IMR-90 (cell line): Measurements from ENCODE around the gene CNNM1. TPM values are rescaled to one million over a fixed set of nuclear protein-coding genes. Genes with fewer than 3 reads are reported as not detected.
A peak's percentile ranks its signal among the peaks of the same experiment; 100 is the strongest.

ENCODE experiments used
- ATAC-seq: fragments of 200-7000 bp; cut with Tn5 transposase; 2 replicates; pipeline ENCODE4 v1.9.1; 2020; ENCODE audit warnings: low read depth, mild to moderate bottlenecking, moderate library complexity
- BruUV-seq: library from RNA; stranded (reverse); fragments of 400-500 nt; replicated peaks from 2 replicates; lab custom pipeline; 2021; lab: Mats Ljungman, UMichigan
- CTCF ChIA-PET: fragments of 300-600 bp; formaldehyde crosslinking; extraction: SDS; loops from one replicate; lab custom pipeline; 2021; ENCODE audit warnings: antibody characterized with exemption; lab: Yijun Ruan, JAX
- POLR2A ChIA-PET: fragments of 300-600 bp; sonication (Branson Sonifier 250); formaldehyde crosslinking; loops from one replicate; lab custom pipeline; 2022; ENCODE audit warnings: antibody characterized with exemption; ENCODE audit not compliant: unreplicated experiment; lab: Charles Lee
- DNase-seq: peaks from one replicate; pipeline ENCODE4 v3.0.0; 2013
- H2AFZ ChIP-seq: replicated peaks from 2 replicates; pipeline ENCODE3; 2013; ENCODE audit warnings: low read length, mild to moderate bottlenecking; ENCODE audit not compliant: poor library complexity
- H2AK5ac ChIP-seq: 2 replicates; pipeline ENCODE4 v1.6.1; 2013; ENCODE audit warnings: low read depth, low read length, inconsistent platforms
- H2AK9ac ChIP-seq: replicated peaks from 2 replicates; pipeline ENCODE3; 2013; ENCODE audit warnings: mild to moderate bottlenecking, low read depth, low read length, moderate library complexity; ENCODE audit not compliant: poor library complexity
- H2BK120ac ChIP-seq: 2 replicates; pipeline ENCODE4 v1.6.1; 2013; ENCODE audit warnings: low read depth, low read length, inconsistent platforms
- H2BK15ac ChIP-seq: 3 replicates; pipeline ENCODE4 v1.6.1; 2013; ENCODE audit warnings: low read depth, low read length, inconsistent platforms
- H2BK20ac ChIP-seq: 2 replicates; pipeline ENCODE4 v1.6.1; 2013; ENCODE audit warnings: low read depth, mild to moderate bottlenecking, inconsistent platforms, low read length, moderate library complexity
- H2BK5ac ChIP-seq: 2 replicates; pipeline ENCODE4 v1.6.1; 2013; ENCODE audit warnings: mild to moderate bottlenecking, low read depth, low read length, inconsistent platforms; ENCODE audit not compliant: poor library complexity, severe bottlenecking
- H3K14ac ChIP-seq: replicated peaks from 2 replicates; pipeline ENCODE4 v1.6.1; 2013; ENCODE audit warnings: low read depth, low read length, inconsistent platforms
- H3K18ac ChIP-seq: 2 replicates; pipeline ENCODE4 v1.6.1; 2013; ENCODE audit warnings: low read depth, low read length, control low read depth
- H3K23ac ChIP-seq: 2 replicates; pipeline ENCODE4 v1.6.1; 2013; ENCODE audit warnings: low read depth, low read length, inconsistent platforms
- H3K27ac ChIP-seq: 2 replicates; pipeline ENCODE4 v1.5.1; 2013; ENCODE audit warnings: mild to moderate bottlenecking, control low read depth, low read length; ENCODE audit not compliant: insufficient read depth
- H3K27me3 ChIP-seq: 2 replicates; pipeline ENCODE4 v1.6.1; 2013; ENCODE audit warnings: low read length; ENCODE audit not compliant: control insufficient read depth, insufficient read depth
- H3K36me3 ChIP-seq: 2 replicates; pipeline ENCODE4 v1.6.1; 2013; ENCODE audit warnings: low read length, mixed read lengths; ENCODE audit not compliant: control insufficient read depth, insufficient read depth
- H3K4ac ChIP-seq: 2 replicates; pipeline ENCODE4 v1.6.1; 2013; ENCODE audit warnings: low read depth, low read length, inconsistent platforms
- H3K4me1 ChIP-seq: 2 replicates; pipeline ENCODE4 v1.6.1; 2013; ENCODE audit warnings: low read length, mixed read lengths; ENCODE audit not compliant: control insufficient read depth, insufficient read depth
- H3K4me2 ChIP-seq: 2 replicates; pipeline ENCODE4 v1.6.1; 2013; ENCODE audit warnings: low read depth, mild to moderate bottlenecking, control low read depth, low read length, moderate library complexity
- H3K4me3 ChIP-seq: 2 replicates; pipeline ENCODE4 v1.5.1; 2013; ENCODE audit warnings: low read depth, mild to moderate bottlenecking, control low read depth, low read length, moderate library complexity; ENCODE audit not compliant: insufficient read depth
- H3K56ac ChIP-seq: 2 replicates; pipeline ENCODE4 v1.6.1; 2013; ENCODE audit warnings: low read length, inconsistent platforms; ENCODE audit not compliant: insufficient read depth; ENCODE audit errors: extremely low read depth
- H3K79me1 ChIP-seq, 2 experiments: 2 replicates each; pipeline ENCODE4 v1.6.1; 2013; ENCODE audit warnings: low read length in 2 of 2, inconsistent platforms in 1 of 2, low read depth in 1 of 2
- H3K9ac ChIP-seq: 2 replicates; pipeline ENCODE4 v1.6.1; 2013; ENCODE audit warnings: low read depth, low read length, control low read depth
- H3K9me1 ChIP-seq: 2 replicates; pipeline ENCODE4 v1.6.1; 2013; ENCODE audit warnings: low read length, inconsistent platforms; ENCODE audit not compliant: insufficient read depth
- H3K9me3 ChIP-seq: 2 replicates; pipeline ENCODE4 v1.6.1; 2013; ENCODE audit warnings: low read length; ENCODE audit not compliant: control insufficient read depth, insufficient read depth
- H4K20me1 ChIP-seq: 2 replicates; pipeline ENCODE4 v1.6.1; 2013; ENCODE audit warnings: low read length, inconsistent platforms; ENCODE audit not compliant: insufficient read depth
- H4K5ac ChIP-seq: 2 replicates; pipeline ENCODE4 v1.6.1; 2013; ENCODE audit warnings: mild to moderate bottlenecking, low read depth, low read length, control low read depth
- H4K8ac ChIP-seq, 2 experiments: 2 replicates each; pipeline ENCODE4 v1.6.1; 2013; ENCODE audit warnings: low read depth in 2 of 2, low read length in 2 of 2, control low read depth in 1 of 2, inconsistent platforms in 1 of 2
- H4K91ac ChIP-seq: 2 replicates; pipeline ENCODE4 v1.6.1; 2013; ENCODE audit warnings: low read depth, low read length, inconsistent platforms; ENCODE audit not compliant: insufficient read depth
- CEBPB ChIP-seq: IDR thresholded peaks from 2 replicates; pipeline ENCODE4 v1.6.1; 2012; ENCODE audit warnings: low read depth, low read length, improper control_type of control experiment
- CHD1 ChIP-seq: IDR thresholded peaks from 2 replicates; pipeline ENCODE4 v1.6.1; 2012; ENCODE audit warnings: low read depth, low read length, improper control_type of control experiment
- CTCF ChIP-seq: conservative IDR thresholded peaks from 2 replicates; pipeline ENCODE4 v1.5.1; 2012; ENCODE audit warnings: mild to moderate bottlenecking, low read depth, low read length, improper control_type of control experiment
- ELK1 ChIP-seq: fragments of 150-350 bp; IDR thresholded peaks from 2 replicates; pipeline ENCODE4 v1.6.1; 2016; ENCODE audit warnings: low read depth, mild to moderate bottlenecking, low read length, moderate library complexity, borderline replicate concordance
- FOS ChIP-seq: fragments of 150-350 bp; IDR thresholded peaks from 2 replicates; pipeline ENCODE4 v1.6.1; 2016; ENCODE audit warnings: low read depth, low read length
- MAFK ChIP-seq: IDR thresholded peaks from 2 replicates; pipeline ENCODE4 v1.6.1; 2012; ENCODE audit warnings: low read depth, low read length, improper control_type of control experiment
- MAZ ChIP-seq: IDR thresholded peaks from 2 replicates; pipeline ENCODE4 v1.6.1; 2012; ENCODE audit warnings: low read depth, mild to moderate bottlenecking, low read length, improper control_type of control experiment, moderate library complexity, borderline replicate concordance
- MXI1 ChIP-seq: IDR thresholded peaks from 2 replicates; pipeline ENCODE4 v1.6.1; 2012; ENCODE audit warnings: low read depth, mild to moderate bottlenecking, low read length, moderate library complexity, borderline replicate concordance
- POLR2A ChIP-seq: IDR thresholded peaks from 2 replicates; pipeline ENCODE4 v1.6.1; 2012; ENCODE audit warnings: mild to moderate bottlenecking, low read depth, low read length
- RAD21 ChIP-seq: IDR thresholded peaks from 2 replicates; pipeline ENCODE4 v1.6.1; 2012; ENCODE audit warnings: low read length, improper control_type of control experiment
- RFX5 ChIP-seq: IDR thresholded peaks from 2 replicates; pipeline ENCODE4 v1.8.0; 2012; ENCODE audit warnings: low read depth, mild to moderate bottlenecking, low read length, moderate library complexity
- SMC3 ChIP-seq: fragments of 150-350 bp; IDR thresholded peaks from 2 replicates; pipeline ENCODE4 v1.6.1; 2016; ENCODE audit warnings: low read depth, mild to moderate bottlenecking, antibody characterized with exemption, low read length, moderate library complexity
- WGBS, 2 experiments: methylation state at CpG; one replicate each; pipeline versions ENCODE4 v1.1.5 to v1.1.7; 2013; ENCODE audit warnings: missing lambda C conversion rate in 2 of 2; ENCODE audit not compliant: insufficient read length in 1 of 2; ENCODE audit errors: extremely low coverage in 2 of 2; 5-methylcytosine and 5-hydroxymethylcytosine counted together
- dilution Hi-C: fragments of 300-500 bp; cut with HindIII; formaldehyde crosslinking; loops from one replicate; pipeline ENCODE4 v1.14.3; 2018; ENCODE audit warnings: low sequenced_read_pairs; ENCODE audit not compliant: unreplicated experiment
- in situ Hi-C: fragments of 300-500 bp; cut with MboI; formaldehyde crosslinking; loops from 3 replicates; pipeline ENCODE4 v1.14.3; 2019; ENCODE audit warnings: low sequenced_read_pairs, inconsistent platforms, mixed read lengths
- intact Hi-C: fragments of 100-400 bp; cut with micrococcal nuclease; formaldehyde crosslinking; loops from 2 replicates; pipeline ENCODE4 v1.10.0; 2022
- polyA plus RNA-seq, 3 experiments: library from polyadenylated mRNA; depleted of rRNA; stranded (reverse); fragments of >200 nt; gene quantifications; 2 replicates each; pipeline ENCODE4 v1.2.3, GENCODE V29; 2012; ENCODE audit warnings: low replicate concordance in 1 of 3
- total RNA-seq: library from RNA; depleted of rRNA; stranded (reverse); fragments of >200 nt; gene quantifications from 2 replicates; pipeline ENCODE4 v1.2.3, GENCODE V29; 2012

CNNM1 gene
- total and polyA plus RNA-seq, 2 of the 4 experiments (the other 2 are of a cell fraction) = 0.18 to 0.39 TPM

GRCh38 chr10:99394256-99394655 lies 65.1 kb downstream of the CNNM1 start:
- in situ Hi-C loops = loop anchor here (5.0 kb wide), 1 partner anchor 218 kb away; no protein-coding TSS in a partner anchor
- POLR2A ChIA-PET = no interaction called here
- Histone ChIP-seq H3K56ac (no peak overlapping the region), H4K91ac (no peak overlapping the region), H3K36me3 (peaks cover 5% of the 10 kb centered on the region), H3K4me1 (peaks cover 12% of the 10 kb centered on the region), H3K18ac (no peak overlapping the region), H3K14ac (no peak overlapping the region), H3K9me3 (no peaks in the 10 kb centered on the region), H2BK20ac (no peak overlapping the region), H3K9me1 (peaks cover 21% of the 10 kb centered on the region), H2AFZ (no peak overlapping the region), H2BK120ac (no peak overlapping the region), H3K4ac (no peak overlapping the region), H3K27me3 (no peaks in the 10 kb centered on the region; the same call in 1 of the 2 replicates), H4K8ac (no peak overlapping the region), H3K4me3 (no peak overlapping the region), H2BK15ac (0 out of 3 replicates have a peak overlapping the region, but pooled peaks have one; percentile 80), H2AK9ac (no peak overlapping the region), H2BK5ac (no peak overlapping the region), H3K23ac (no peak overlapping the region), H4K5ac (no peak overlapping the region), H3K79me1 (no peaks in the 10 kb centered on the region), H4K20me1 (no peaks in the 10 kb centered on the region; the same call in 1 of the 2 replicates), H3K4me2 (no peak overlapping the region), H3K9ac (no peak overlapping the region), H2AK5ac (peak overlapping the region; percentile 65), H3K27ac (no peak overlapping the region)
- TF ChIP-seq RFX5 (no peak), SMC3 (no peak), POLR2A (no peak), RAD21 (no peak), MAZ (no peak), CTCF (no peak), ELK1 (no peak), MXI1 (no peak), MAFK (no peak), CHD1 (no peak), FOS (no peak), CEBPB (no peak)
- intact Hi-C loops = loop anchor here (5.0 kb wide), 2 partner anchors 153 to 927 kb away; no protein-coding TSS in a partner anchor
- CTCF ChIA-PET = no interaction called here
- ATAC-seq (no peak), DNase-seq (no peak)
- WGBS, 2 experiments = 91% methylated on average over 7 of the region's 8 CpGs; no CpG with 5 or more reads in 1 of the 2 experiments
- no TSS peak for BruUV-seq
- dilution Hi-C loops = no loop called here
